ENCODE data around the gene SCARF2. TPM values are rescaled to one million over a fixed set of nuclear protein-coding genes. Genes with fewer than 3 reads are reported as not detected.
A peak's percentile ranks its signal among the peaks of the same experiment; 100 is the strongest.

Gene SCARF2
- total RNA-seq, 1 donor from 2014 or later: 3.4 TPM

- Mint-ChIP-seq H3K27ac (ENCODE audit: unreplicated experiment) (peak overlapping the region; percentile 52), H3K27me3 (ENCODE audit: unreplicated experiment) (peaks cover 2% of the 10 kb centered on the region), H3K36me3 (ENCODE audit: unreplicated experiment) (no peaks in the 10 kb centered on the region), H3K9me3 (ENCODE audit: unreplicated experiment) (peaks cover 5% of the 10 kb centered on the region), H3K4me1 (ENCODE audit: low read depth, unreplicated experiment) (peaks cover 19% of the 10 kb centered on the region), H3K4me3 (ENCODE audit: unreplicated experiment) (peak overlapping the region; percentile 30)
- no peak for TF ChIP-seq CTCF (IDR thresholded peaks at IDR 0.05; ENCODE audit: partially characterized antibody, unreplicated experiment)
- no peak for DNase-seq
These were observed 31.7 kb upstream of the SCARF2 start for GRCh38 chr22:20469110-20469868.

- no peak for TF ChIP-seq CTCF (IDR thresholded peaks at IDR 0.05; ENCODE audit: partially characterized antibody, unreplicated experiment)
- Mint-ChIP-seq H3K27me3 (ENCODE audit: unreplicated experiment) (peaks cover 2% of the 10 kb centered on the region), H3K27ac (ENCODE audit: unreplicated experiment) (no peak overlapping the region), H3K4me3 (ENCODE audit: unreplicated experiment) (no peak overlapping the region), H3K36me3 (ENCODE audit: unreplicated experiment) (no peaks in the 10 kb centered on the region), H3K4me1 (ENCODE audit: low read depth, unreplicated experiment) (peaks cover 30% of the 10 kb centered on the region), H3K9me3 (ENCODE audit: unreplicated experiment) (peaks cover 9% of the 10 kb centered on the region)
- no peak for DNase-seq
These were observed 29.2 kb upstream of the SCARF2 start for GRCh38 chr22:20466659-20467379.

- H3K9me3 Mint-ChIP-seq (ENCODE audit: unreplicated experiment): peaks cover 10% of the 10 kb centered on the region
- H3K27ac Mint-ChIP-seq (ENCODE audit: unreplicated experiment): no peak overlapping the region
- H3K36me3 Mint-ChIP-seq (ENCODE audit: unreplicated experiment): no peaks in the 10 kb centered on the region
- no peak for TF ChIP-seq CTCF (IDR thresholded peaks at IDR 0.05; ENCODE audit: partially characterized antibody, unreplicated experiment)
- peaks cover 2% of the 10 kb centered on the region for H3K27me3 Mint-ChIP-seq (ENCODE audit: unreplicated experiment)
- peaks cover 32% of the 10 kb centered on the region for H3K4me1 Mint-ChIP-seq (ENCODE audit: low read depth, unreplicated experiment)
- no peak for DNase-seq
- H3K4me3 Mint-ChIP-seq (ENCODE audit: unreplicated experiment): no peak overlapping the region
These were observed 28.1 kb upstream of the SCARF2 start for GRCh38 chr22:20465759-20466077.

GRCh38 chr22:20464912-20465758 lies 27.5 kb upstream of the SCARF2 start:
- peaks cover 11% of the 10 kb centered on the region for H3K9me3 Mint-ChIP-seq (ENCODE audit: unreplicated experiment)
- H3K27ac Mint-ChIP-seq (ENCODE audit: unreplicated experiment): no peak overlapping the region
- H3K4me3 Mint-ChIP-seq (ENCODE audit: unreplicated experiment): no peak overlapping the region
- TF ChIP-seq CTCF (IDR thresholded peaks at IDR 0.05; ENCODE audit: partially characterized antibody, unreplicated experiment): no peak
- H3K36me3 Mint-ChIP-seq (ENCODE audit: unreplicated experiment): no peaks in the 10 kb centered on the region
- peaks cover 32% of the 10 kb centered on the region for H3K4me1 Mint-ChIP-seq (ENCODE audit: low read depth, unreplicated experiment)
- no peak for DNase-seq
- peaks cover 2% of the 10 kb centered on the region for H3K27me3 Mint-ChIP-seq (ENCODE audit: unreplicated experiment)

All from glutamatergic neuron (in vitro differentiated cells).